Fibroblast of peridontal ligament (primary cell): ENCODE measurements around the gene TP63.

Experiments
- DNase-seq: peaks from one replicate; pipeline ENCODE4 v3.0.0-alpha.2; 2010; ENCODE audit errors: extremely low read depth

Gene TP63

GRCh38 chr3:189683546-189684255 lies 52.5 kb downstream of the TP63 start:
- no peak for DNase-seq

GRCh38 chr3:189684317-189684716 lies 53.1 kb downstream of the TP63 start:
- DNase-seq = no peak

- no peak for DNase-seq
Observed at GRCh38 chr3:189685291-189685690, 54.1 kb downstream of the TP63 start.

- peak; percentile 90 for DNase-seq
Observed at GRCh38 chr3:189685860-189686259, 54.7 kb downstream of the TP63 start.

GRCh38 chr3:189687475-189687874 lies 56.3 kb downstream of the TP63 start:
- DNase-seq = no peak

- DNase-seq = no peak
Observed at GRCh38 chr3:189688262-189688661, 57.1 kb downstream of the TP63 start.

- DNase-seq = no peak
Observed at GRCh38 chr3:189689625-189690024, 58.4 kb downstream of the TP63 start.

GRCh38 chr3:189690237-189690636 lies 59.0 kb downstream of the TP63 start:
- no peak for DNase-seq

GRCh38 chr3:189690672-189691071 lies 59.5 kb downstream of the TP63 start:
- DNase-seq = no peak

- DNase-seq = no peak
Observed at GRCh38 chr3:189695400-189695799, 64.2 kb downstream of the TP63 start.

GRCh38 chr3:189698811-189699210 lies 67.6 kb downstream of the TP63 start:
- no peak for DNase-seq

GRCh38 chr3:189699885-189700284 lies 68.7 kb downstream of the TP63 start:
- no peak for DNase-seq

- DNase-seq = no peak
Observed at GRCh38 chr3:189702066-189702646, 71.0 kb downstream of the TP63 start.

- no peak for DNase-seq
Observed at GRCh38 chr3:189703865-189704264, 72.7 kb downstream of the TP63 start.

- DNase-seq = no peak
Observed at GRCh38 chr3:189708375-189708774, 77.2 kb downstream of the TP63 start.

- peak; percentile 99 for DNase-seq
Observed at GRCh38 chr3:189710620-189711402, 79.6 kb downstream of the TP63 start.

GRCh38 chr3:189712906-189713483 lies 81.8 kb downstream of the TP63 start:
- peak; percentile 55 for DNase-seq

- peak; percentile 93 for DNase-seq
Observed at GRCh38 chr3:189714991-189715961, 84.1 kb downstream of the TP63 start.

- no peak for DNase-seq
Observed at GRCh38 chr3:189718215-189718614, 87.0 kb downstream of the TP63 start.

GRCh38 chr3:189720736-189721417 lies 89.7 kb downstream of the TP63 start:
- DNase-seq = no peak
